Measurements from ENCODE around the gene RSAD2. TPM values are rescaled to one million over a fixed set of nuclear protein-coding genes. Genes with fewer than 3 reads are reported as not detected.

RSAD2 gene
- polyA plus RNA-seq, 2 of the 4 experiments (the other 2 are of a cell fraction), result 0.03 to 0.06 TPM

DNA sequence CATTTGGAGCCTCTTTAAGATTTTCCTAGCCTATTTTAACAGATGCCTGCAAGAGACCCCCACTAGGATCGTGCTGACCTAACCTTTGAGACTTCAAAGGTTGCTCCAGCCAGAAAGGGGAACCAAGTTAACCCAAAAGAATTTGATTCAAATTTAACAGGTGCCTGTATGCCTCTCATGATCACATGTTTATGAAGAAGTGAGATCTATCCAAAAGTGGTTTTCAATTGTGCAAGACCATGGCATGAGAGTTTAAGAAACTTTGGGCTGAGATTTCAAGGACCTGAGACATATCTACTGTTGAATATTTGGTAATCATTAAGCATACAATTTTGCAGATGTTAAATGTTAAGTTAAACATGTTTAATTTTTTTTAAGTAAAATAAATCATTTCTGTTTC, 1.3 kb upstream of the RSAD2 start:
- CTCF ChIA-PET, result no interaction called here
- Histone ChIP-seq H3K4me2 (no peak overlapping the region), H3K4me1 (peaks cover 4% of the 10 kb centered on the region; the same call in 1 of the 3 replicates), H3K4me3 (no peak overlapping the region), H3K9me3 (peaks cover 8% of the 10 kb centered on the region; the same call in 2 of the 3 replicates), H3K27ac (no peak overlapping the region)
- WGBS (ENCODE audit: missing lambda C conversion rate), result 4% methylated on average over 1 of the region's 1 CpG
- DNase-seq (ENCODE audit: low read depth in 1 of 2, low spot score in 1 of 2) (no peak), ATAC-seq (no peak), FAIRE-seq (no peak)
- TF ChIP-seq TFCP2L1 (CRISPR knock-in tag; IDR thresholded peaks at IDR 0.05) (no peak), FOSL2 (IDR thresholded peaks at IDR 0.05) (no peak), FOSL2 (CRISPR knock-in tag; IDR thresholded peaks at IDR 0.05) (no peak), CBX8 (IDR thresholded peaks at IDR 0.05) (no peak), NFE2L2 (conservative IDR thresholded peaks at IDR 0.05; ENCODE audit: low read length) (no peak), RAD21 (conservative IDR thresholded peaks at IDR 0.05 in 1 of 2, IDR thresholded peaks at IDR 0.05 in 1 of 2) (no peak), NR3C1 (IDR thresholded peaks at IDR 0.05) (no peak), HDAC2 (IDR thresholded peaks at IDR 0.05) (no peak), HOXB13 (CRISPR knock-in tag; IDR thresholded peaks at IDR 0.05; ENCODE audit: low read depth) (no peak), MAZ (IDR thresholded peaks at IDR 0.05; ENCODE audit: borderline replicate concordance, low read depth, low read length) (no peak), FOXS1 (CRISPR knock-in tag; IDR thresholded peaks at IDR 0.05) (no peak), JUNB (IDR thresholded peaks at IDR 0.05) (no peak), RCOR1 (IDR thresholded peaks at IDR 0.05; ENCODE audit: low read depth, low read length) (no peak), SMC3 (IDR thresholded peaks at IDR 0.05) (no peak), PHF8 (IDR thresholded peaks at IDR 0.05; ENCODE audit: borderline replicate concordance, low read depth) (no peak)
- TF ChIP-seq, protein P1, sequence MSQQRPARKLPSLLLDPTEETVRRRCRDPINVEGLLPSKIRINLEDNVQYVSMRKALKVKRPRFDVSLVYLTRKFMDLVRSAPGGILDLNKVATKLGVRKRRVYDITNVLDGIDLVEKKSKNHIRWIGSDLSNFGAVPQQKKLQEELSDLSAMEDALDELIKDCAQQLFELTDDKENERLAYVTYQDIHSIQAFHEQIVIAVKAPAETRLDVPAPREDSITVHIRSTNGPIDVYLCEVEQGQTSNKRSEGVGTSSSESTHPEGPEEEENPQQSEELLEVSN (IDR thresholded peaks at IDR 0.05; ENCODE audit: borderline replicate concordance, low read depth), result no peak
- TF ChIP-seq, protein P2, sequence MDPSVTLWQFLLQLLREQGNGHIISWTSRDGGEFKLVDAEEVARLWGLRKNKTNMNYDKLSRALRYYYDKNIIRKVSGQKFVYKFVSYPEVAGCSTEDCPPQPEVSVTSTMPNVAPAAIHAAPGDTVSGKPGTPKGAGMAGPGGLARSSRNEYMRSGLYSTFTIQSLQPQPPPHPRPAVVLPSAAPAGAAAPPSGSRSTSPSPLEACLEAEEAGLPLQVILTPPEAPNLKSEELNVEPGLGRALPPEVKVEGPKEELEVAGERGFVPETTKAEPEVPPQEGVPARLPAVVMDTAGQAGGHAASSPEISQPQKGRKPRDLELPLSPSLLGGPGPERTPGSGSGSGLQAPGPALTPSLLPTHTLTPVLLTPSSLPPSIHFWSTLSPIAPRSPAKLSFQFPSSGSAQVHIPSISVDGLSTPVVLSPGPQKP (IDR thresholded peaks at IDR 0.05; ENCODE audit: low read depth, low read length), result no peak
- TF ChIP-seq, protein P3, sequence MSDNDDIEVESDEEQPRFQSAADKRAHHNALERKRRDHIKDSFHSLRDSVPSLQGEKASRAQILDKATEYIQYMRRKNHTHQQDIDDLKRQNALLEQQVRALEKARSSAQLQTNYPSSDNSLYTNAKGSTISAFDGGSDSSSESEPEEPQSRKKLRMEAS (IDR thresholded peaks at IDR 0.05), result no peak
- TF ChIP-seq, protein P4, sequence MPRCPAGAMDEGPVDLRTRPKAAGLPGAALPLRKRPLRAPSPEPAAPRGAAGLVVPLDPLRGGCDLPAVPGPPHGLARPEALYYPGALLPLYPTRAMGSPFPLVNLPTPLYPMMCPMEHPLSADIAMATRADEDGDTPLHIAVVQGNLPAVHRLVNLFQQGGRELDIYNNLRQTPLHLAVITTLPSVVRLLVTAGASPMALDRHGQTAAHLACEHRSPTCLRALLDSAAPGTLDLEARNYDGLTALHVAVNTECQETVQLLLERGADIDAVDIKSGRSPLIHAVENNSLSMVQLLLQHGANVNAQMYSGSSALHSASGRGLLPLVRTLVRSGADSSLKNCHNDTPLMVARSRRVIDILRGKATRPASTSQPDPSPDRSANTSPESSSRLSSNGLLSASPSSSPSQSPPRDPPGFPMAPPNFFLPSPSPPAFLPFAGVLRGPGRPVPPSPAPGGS (IDR thresholded peaks at IDR 0.05), result no peak
- POLR2A ChIA-PET, result no interaction called here

DNA sequence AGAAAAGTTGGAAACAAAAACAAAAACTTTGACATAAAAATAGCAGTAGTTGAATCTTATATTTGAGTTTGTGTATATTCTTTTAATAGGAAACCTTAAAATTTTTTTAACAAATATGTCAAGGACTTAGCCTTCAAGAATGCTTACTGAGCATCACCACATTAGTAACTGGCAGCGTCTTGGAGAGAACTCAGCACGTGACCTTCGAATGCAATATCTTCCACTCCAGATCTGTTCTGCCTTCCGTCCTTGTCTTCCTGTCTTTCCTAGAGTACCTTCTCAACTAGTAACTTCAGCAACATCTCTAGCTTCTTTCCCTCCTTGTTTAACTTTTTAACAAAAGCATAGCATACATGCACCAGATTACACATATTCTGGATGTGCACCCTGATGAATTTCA, 972 bp downstream of the RSAD2 start:
- H3K9me3 ChIP-seq, result peaks cover 8% of the 10 kb centered on the region; the same call in 2 of the 3 replicates
- ChIA-PET POLR2A (no interaction called here), CTCF (interaction anchor here (1.9 kb wide), 1 partner anchor 13 kb away, joined by 7 read pairs; the partner anchor contains the start of gene CMPK2)
- H3K4me3 ChIP-seq, result no peak overlapping the region
- WGBS (ENCODE audit: missing lambda C conversion rate), result 2% methylated on average over 4 of the region's 4 CpGs
- ATAC-seq (no peak), FAIRE-seq (no peak), DNase-seq (ENCODE audit: low read depth in 1 of 2, low spot score in 1 of 2) (no peak)
- H3K27ac ChIP-seq, result no peak overlapping the region
- TF ChIP-seq RNF2 (IDR thresholded peaks at IDR 0.05; ENCODE audit: borderline replicate concordance, low read depth) (no peak), BHLHE40 (IDR thresholded peaks at IDR 0.05; ENCODE audit: low read depth, low read length) (no peak), NFE2L2 (conservative IDR thresholded peaks at IDR 0.05; ENCODE audit: low read length) (no peak), KDM1A (IDR thresholded peaks at IDR 0.05; ENCODE audit: low read depth) (no peak), EP300 (IDR thresholded peaks at IDR 0.05) (no peak), RAD21 (conservative IDR thresholded peaks at IDR 0.05 in 1 of 2, IDR thresholded peaks at IDR 0.05 in 1 of 2) (no peak), FOSL2 (IDR thresholded peaks at IDR 0.05) (no peak), FOSL2 (CRISPR knock-in tag; IDR thresholded peaks at IDR 0.05) (no peak), KDM5A (IDR thresholded peaks at IDR 0.05) (no peak), EHMT2 (IDR thresholded peaks at IDR 0.05; ENCODE audit: low read depth) (no peak), ZFP36 (IDR thresholded peaks at IDR 0.05; ENCODE audit: borderline replicate concordance, partially characterized antibody) (no peak)
- TF ChIP-seq, protein P5, sequence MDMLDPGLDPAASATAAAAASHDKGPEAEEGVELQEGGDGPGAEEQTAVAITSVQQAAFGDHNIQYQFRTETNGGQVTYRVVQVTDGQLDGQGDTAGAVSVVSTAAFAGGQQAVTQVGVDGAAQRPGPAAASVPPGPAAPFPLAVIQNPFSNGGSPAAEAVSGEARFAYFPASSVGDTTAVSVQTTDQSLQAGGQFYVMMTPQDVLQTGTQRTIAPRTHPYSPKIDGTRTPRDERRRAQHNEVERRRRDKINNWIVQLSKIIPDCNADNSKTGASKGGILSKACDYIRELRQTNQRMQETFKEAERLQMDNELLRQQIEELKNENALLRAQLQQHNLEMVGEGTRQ (IDR thresholded peaks at IDR 0.05), result no peak
- no peak overlapping the region for H3K4me2 ChIP-seq
- peaks cover 4% of the 10 kb centered on the region; the same call in 1 of the 3 replicates for H3K4me1 ChIP-seq
